DOHH2 (cell line): ENCODE measurements around the gene ATP12A.

Experiments used
- EZH2phosphoT487 ChIP-seq: fragments of 200-600 bp; sonication (generic); IDR thresholded peaks from 2 replicates; pipeline ENCODE4 v1.6.1; 2017; ENCODE audit warnings: borderline replicate concordance, mild to moderate bottlenecking, antibody characterized with exemption, low read length, moderate library complexity, mixed read lengths
- TF ChIP-seq, protein P1 (sequence below): fragments of 200-600 bp; sonication (generic); IDR thresholded peaks from one replicate; pipeline ENCODE4 v1.5.1; 2014; ENCODE audit warnings: antibody characterized with exemption, mild to moderate bottlenecking, low read depth, low read length; ENCODE audit not compliant: poor library complexity, severe bottlenecking

DNA sequence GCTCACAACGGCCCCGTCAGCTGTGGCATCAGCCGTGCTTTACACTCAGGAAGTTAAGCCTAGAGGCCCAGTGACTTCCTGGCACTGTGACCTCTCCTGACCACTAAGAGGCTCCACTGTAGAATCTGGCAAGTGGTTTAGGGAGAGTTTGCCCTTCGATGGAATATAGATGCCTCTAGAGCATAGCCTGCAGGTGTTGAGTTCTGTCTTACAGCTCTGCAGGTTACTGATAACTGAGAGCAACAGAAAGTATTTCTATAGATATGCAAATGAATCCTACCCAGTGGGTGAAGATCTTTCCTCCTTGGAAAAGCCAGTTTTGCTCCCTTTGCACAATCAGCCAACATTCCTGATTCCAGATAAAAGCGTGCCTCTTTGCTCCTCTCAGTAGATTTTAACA lies 35.8 kb downstream of the ATP12A start:
- TF ChIP-seq, protein P1, sequence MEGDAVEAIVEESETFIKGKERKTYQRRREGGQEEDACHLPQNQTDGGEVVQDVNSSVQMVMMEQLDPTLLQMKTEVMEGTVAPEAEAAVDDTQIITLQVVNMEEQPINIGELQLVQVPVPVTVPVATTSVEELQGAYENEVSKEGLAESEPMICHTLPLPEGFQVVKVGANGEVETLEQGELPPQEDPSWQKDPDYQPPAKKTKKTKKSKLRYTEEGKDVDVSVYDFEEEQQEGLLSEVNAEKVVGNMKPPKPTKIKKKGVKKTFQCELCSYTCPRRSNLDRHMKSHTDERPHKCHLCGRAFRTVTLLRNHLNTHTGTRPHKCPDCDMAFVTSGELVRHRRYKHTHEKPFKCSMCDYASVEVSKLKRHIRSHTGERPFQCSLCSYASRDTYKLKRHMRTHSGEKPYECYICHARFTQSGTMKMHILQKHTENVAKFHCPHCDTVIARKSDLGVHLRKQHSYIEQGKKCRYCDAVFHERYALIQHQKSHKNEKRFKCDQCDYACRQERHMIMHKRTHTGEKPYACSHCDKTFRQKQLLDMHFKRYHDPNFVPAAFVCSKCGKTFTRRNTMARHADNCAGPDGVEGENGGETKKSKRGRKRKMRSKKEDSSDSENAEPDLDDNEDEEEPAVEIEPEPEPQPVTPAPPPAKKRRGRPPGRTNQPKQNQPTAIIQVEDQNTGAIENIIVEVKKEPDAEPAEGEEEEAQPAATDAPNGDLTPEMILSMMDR = no peak
- TF ChIP-seq EZH2phosphoT487 = no peak
